HG03039 (cell line): Measurements from ENCODE around the gene ALG12.
"Not testable (repeated sequence)": the region's sequence is repeated elsewhere in the genome, so short reads cannot be mapped to it uniquely, and the experiment has no call there.

Experiments used
- ATAC-seq: cut with Tn5 transposase; IDR thresholded peaks from one replicate; pipeline ENCODE4 v1.9.1; 2021; ENCODE audit warnings: mild to moderate bottlenecking, moderate library complexity; ENCODE audit not compliant: unreplicated experiment

Gene ALG12

GRCh38 chr22:49871482-49871881, 46.8 kb downstream of the ALG12 start:
- ATAC-seq: no peak

- no peak for ATAC-seq
These were observed 48.2 kb downstream of the ALG12 start for GRCh38 chr22:49869845-49870712.

GRCh38 chr22:49869086-49869830, 49.0 kb downstream of the ALG12 start:
- ATAC-seq: no peak

- no peak for ATAC-seq
These were observed 50.7 kb downstream of the ALG12 start for GRCh38 chr22:49867303-49868265.

GRCh38 chr22:49866646-49867045, 51.6 kb downstream of the ALG12 start:
- ATAC-seq: no peak

GRCh38 chr22:49866134-49866533, 52.1 kb downstream of the ALG12 start:
- ATAC-seq: no peak

GRCh38 chr22:49865156-49865555, 53.1 kb downstream of the ALG12 start:
- no peak for ATAC-seq

- ATAC-seq: no peak
These were observed 54.3 kb downstream of the ALG12 start for GRCh38 chr22:49863931-49864330.

- ATAC-seq: no peak
These were observed 55.8 kb downstream of the ALG12 start for GRCh38 chr22:49862496-49862776.

GRCh38 chr22:49861642-49862495, 56.4 kb downstream of the ALG12 start:
- no peak for ATAC-seq

- no peak for ATAC-seq
These were observed 59.4 kb downstream of the ALG12 start for GRCh38 chr22:49858827-49859226.

- no peak for ATAC-seq
These were observed 61.2 kb downstream of the ALG12 start for GRCh38 chr22:49856766-49857618.

GRCh38 chr22:49856343-49856742, 61.9 kb downstream of the ALG12 start:
- ATAC-seq: no peak

GRCh38 chr22:49855251-49855911, 62.9 kb downstream of the ALG12 start:
- ATAC-seq: no peak

GRCh38 chr22:49853981-49854831, 64.0 kb downstream of the ALG12 start:
- ATAC-seq: peak; percentile 20

GRCh38 chr22:49852898-49853894, 65.0 kb downstream of the ALG12 start, which contains the start of gene ZBED4:
ZBED4 (plus strand) TSS chr22:49853844; CDS start chr22:49883663, 29,819 bp downstream.
- peak; percentile 65 for ATAC-seq

GRCh38 chr22:49852568-49852897, 65.7 kb downstream of the ALG12 start:
- not testable (repeated sequence) for ATAC-seq
